ENCODE measurements around the gene NUDC.

DNA sequence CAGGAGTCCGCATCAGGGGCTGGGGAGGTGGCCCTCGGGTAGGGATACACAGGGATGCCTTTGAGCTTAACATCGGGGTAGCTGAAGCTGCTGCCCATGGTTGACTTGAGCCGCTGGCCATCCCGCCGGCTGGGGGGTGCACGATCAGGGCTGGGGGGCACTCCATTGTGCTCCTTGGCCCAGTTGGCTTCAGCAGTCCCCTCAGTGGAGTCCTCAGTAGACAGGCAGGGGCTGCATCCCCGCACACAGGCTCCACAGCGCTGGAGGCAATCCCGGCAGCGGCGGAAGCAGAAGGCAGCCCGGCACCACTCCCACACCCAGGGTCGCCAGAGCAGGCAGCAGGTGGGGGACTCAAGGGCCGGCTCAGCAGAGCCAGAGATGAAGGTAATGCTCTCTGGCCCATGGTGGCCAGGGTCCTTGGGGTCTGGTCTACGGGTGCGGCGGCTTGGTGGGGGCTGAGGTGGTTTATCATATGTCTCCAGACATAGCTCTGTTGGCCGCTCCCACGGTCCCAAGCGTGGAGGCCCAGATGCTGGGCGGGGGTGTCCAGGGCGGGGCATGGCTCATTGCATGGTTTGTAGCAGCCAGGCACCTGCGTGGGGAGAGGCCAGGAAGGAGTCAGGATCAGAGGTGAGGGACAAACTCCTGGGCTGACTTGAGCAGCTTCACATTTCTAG is 30.4 kb downstream of the NUDC start:
- TF ChIP-seq MEF2A (IDR thresholded peaks at IDR 0.05; ENCODE audit: control insufficient read depth, low read depth, low read length) (no peak), FOXJ3 (CRISPR knock-in tag; IDR thresholded peaks at IDR 0.05) (no peak), JUNB (CRISPR knock-in tag; conservative IDR thresholded peaks at IDR 0.05) (no peak)
